HFFc6 (cell line): Measurements from ENCODE around the gene PLCL2. TPM values are rescaled to one million over a fixed set of nuclear protein-coding genes. Genes with fewer than 3 reads are reported as not detected.
A peak's percentile ranks its signal among the peaks of the same experiment; 100 is the strongest.
"Not testable (repeated sequence)": the region's sequence is repeated elsewhere in the genome, so short reads cannot be mapped to it uniquely, and the experiment has no call there.

Experiments
- DNase-seq: peaks from one replicate; pipeline ENCODE4 v3.0.0-alpha.2; 2018
- H3K27ac Mint-ChIP-seq: 2 replicates; pipeline ENCODE4 v1.8.0; 2020; ENCODE audit warnings: mild to moderate bottlenecking, mixed read lengths
- H3K27me3 Mint-ChIP-seq: 2 replicates; pipeline ENCODE4 v1.8.0; 2021; ENCODE audit warnings: mild to moderate bottlenecking, moderate library complexity, mixed read lengths; ENCODE audit not compliant: insufficient read depth
- H3K36me3 Mint-ChIP-seq: 2 replicates; pipeline ENCODE4 v1.8.0; 2021; ENCODE audit warnings: low read depth, mixed read lengths
- H3K4me1 Mint-ChIP-seq: 2 replicates; pipeline ENCODE4 v1.8.0; 2020; ENCODE audit warnings: low read depth, mixed read lengths
- H3K4me3 Mint-ChIP-seq: 2 replicates; pipeline ENCODE4 v1.8.0; 2020; ENCODE audit warnings: mild to moderate bottlenecking, moderate library complexity, mixed read lengths
- H3K9me3 Mint-ChIP-seq: 2 replicates; pipeline ENCODE4 v1.8.0; 2020; ENCODE audit warnings: mild to moderate bottlenecking, mixed read lengths
- total RNA-seq, 6 experiments: library from RNA; stranded (reverse); fragmentation: NEBNext Ultra II Directional; extraction: Animal tissue kit (Norgen Biotek cat#: 25700); gene quantifications; 2 replicates in 1 of 6; 3 replicates in 5 of 6; pipeline ENCODE4 v1.2.3, GENCODE V29; 2021
- TF ChIP-seq, protein P1 (sequence below): fragments of 200-600 bp; sonication (generic); IDR thresholded peaks from 2 replicates; pipeline ENCODE4 v1.5.0; 2021; ENCODE audit warnings: antibody characterized with exemption, mild to moderate bottlenecking

Gene PLCL2
- total RNA-seq, 6 experiments from 2014 or later: 3.9 to 6.4 (median 5.7) TPM

DNA sequence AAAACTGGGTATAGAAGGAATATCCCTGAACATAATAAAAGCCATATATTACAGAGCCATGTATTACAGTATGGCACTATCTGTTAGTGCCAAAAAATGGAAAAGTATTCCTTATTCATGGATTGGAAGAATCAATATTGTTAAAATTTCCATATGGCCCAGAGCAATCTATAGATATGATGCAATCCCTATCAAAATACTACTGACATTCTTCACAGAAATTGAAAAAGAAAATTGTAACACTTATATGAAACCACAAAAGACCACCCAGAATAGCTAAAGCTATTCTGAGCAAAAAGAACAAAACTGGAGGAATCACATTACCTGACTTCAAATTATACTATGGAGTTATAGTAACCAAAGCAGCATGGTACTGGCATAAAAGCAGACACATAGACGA is 218.8 kb downstream of the PLCL2 start:
- Mint-ChIP-seq H3K4me1 (no peaks in the 10 kb centered on the region), H3K27me3 (no peaks in the 10 kb centered on the region), H3K36me3 (no peaks in the 10 kb centered on the region), H3K4me3 (no peak overlapping the region), H3K27ac (no peak overlapping the region), H3K9me3 (no peaks in the 10 kb centered on the region)
- TF ChIP-seq, protein P1, sequence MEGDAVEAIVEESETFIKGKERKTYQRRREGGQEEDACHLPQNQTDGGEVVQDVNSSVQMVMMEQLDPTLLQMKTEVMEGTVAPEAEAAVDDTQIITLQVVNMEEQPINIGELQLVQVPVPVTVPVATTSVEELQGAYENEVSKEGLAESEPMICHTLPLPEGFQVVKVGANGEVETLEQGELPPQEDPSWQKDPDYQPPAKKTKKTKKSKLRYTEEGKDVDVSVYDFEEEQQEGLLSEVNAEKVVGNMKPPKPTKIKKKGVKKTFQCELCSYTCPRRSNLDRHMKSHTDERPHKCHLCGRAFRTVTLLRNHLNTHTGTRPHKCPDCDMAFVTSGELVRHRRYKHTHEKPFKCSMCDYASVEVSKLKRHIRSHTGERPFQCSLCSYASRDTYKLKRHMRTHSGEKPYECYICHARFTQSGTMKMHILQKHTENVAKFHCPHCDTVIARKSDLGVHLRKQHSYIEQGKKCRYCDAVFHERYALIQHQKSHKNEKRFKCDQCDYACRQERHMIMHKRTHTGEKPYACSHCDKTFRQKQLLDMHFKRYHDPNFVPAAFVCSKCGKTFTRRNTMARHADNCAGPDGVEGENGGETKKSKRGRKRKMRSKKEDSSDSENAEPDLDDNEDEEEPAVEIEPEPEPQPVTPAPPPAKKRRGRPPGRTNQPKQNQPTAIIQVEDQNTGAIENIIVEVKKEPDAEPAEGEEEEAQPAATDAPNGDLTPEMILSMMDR: no peak
- DNase-seq: no peak

GRCh38 chr3:17106801-17107200 is 222.0 kb downstream of the PLCL2 start:
- H3K4me3 Mint-ChIP-seq, H3K36me3 Mint-ChIP-seq, DNase-seq, H3K9me3 Mint-ChIP-seq, H3K27me3 Mint-ChIP-seq, H3K4me1 Mint-ChIP-seq, H3K27ac Mint-ChIP-seq: not testable (repeated sequence)

DNA sequence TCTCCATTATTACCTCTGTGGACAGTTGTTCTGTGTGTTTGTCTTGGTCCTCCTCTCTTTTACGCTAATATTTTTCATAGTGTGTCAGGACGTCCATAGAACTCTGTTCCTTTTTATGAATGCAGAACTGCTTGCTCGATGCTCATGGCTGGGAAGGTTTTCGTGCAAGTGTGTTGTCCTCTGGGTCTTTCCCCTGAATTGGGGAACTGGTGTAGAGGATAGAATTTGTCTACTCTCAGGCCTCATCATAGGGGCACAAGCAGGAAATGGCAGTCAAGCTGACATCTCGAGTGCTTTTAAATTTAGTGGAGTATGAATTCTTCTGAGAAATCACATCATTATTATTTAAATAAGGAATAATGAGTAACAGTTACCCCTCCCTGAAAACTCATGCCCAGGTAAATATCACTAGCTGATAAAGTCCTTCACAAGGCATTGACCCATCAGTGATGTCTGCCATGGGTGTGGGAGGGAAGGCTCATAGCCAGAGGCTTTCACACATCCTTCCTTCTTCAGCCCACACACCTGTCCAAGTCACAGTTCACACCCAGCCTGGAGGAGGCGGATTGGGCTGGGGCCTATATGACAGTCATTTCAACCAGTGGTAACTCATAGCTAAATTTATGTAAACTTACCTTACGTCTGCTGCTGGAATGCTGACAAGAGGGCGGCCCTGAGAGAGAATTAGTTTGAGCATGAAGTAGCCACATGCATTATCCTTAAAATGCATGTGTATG is 226.1 kb downstream of the PLCL2 start:
- Mint-ChIP-seq H3K4me3 (no peak overlapping the region), H3K4me1 (peaks cover 10% of the 10 kb centered on the region), H3K27ac (no peak overlapping the region), H3K36me3 (no peaks in the 10 kb centered on the region), H3K9me3 (no peaks in the 10 kb centered on the region), H3K27me3 (no peaks in the 10 kb centered on the region; the same call in 1 of the 2 replicates)
- no peak for DNase-seq
- TF ChIP-seq, protein P1: no peak

DNA sequence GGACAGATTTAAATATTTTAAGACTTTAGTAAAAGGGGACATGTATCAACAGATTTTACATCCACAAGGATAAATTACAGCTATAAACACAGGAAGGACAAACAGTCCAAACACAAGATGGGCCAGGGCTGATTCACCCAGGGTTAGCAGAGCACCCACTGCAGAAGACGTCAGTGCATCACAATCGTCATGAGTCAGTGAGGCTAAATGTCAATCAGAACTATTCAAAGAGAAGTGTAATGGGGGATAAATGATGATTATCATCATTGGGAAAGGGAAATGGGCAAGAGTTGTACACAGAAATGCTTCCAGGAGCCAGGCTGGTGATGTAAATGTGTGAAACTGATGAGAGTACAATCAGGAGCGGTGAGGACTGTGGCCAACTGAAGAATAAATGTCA is 226.8 kb downstream of the PLCL2 start:
- no peaks in the 10 kb centered on the region; the same call in 1 of the 2 replicates for H3K27me3 Mint-ChIP-seq
- H3K4me3 Mint-ChIP-seq: no peak overlapping the region
- H3K9me3 Mint-ChIP-seq: no peaks in the 10 kb centered on the region
- H3K36me3 Mint-ChIP-seq: no peaks in the 10 kb centered on the region
- TF ChIP-seq, protein P1: no peak
- H3K27ac Mint-ChIP-seq: no peak overlapping the region
- peaks cover 10% of the 10 kb centered on the region for H3K4me1 Mint-ChIP-seq
- peak; percentile 32 for DNase-seq

GRCh38 chr3:17115186-17115585 is 230.4 kb downstream of the PLCL2 start:
- peaks cover 10% of the 10 kb centered on the region for H3K4me1 Mint-ChIP-seq
- no peak overlapping the region for H3K4me3 Mint-ChIP-seq
- DNase-seq: no peak
- TF ChIP-seq, protein P1: no peak
- no peak overlapping the region for H3K27ac Mint-ChIP-seq
- H3K9me3 Mint-ChIP-seq: no peaks in the 10 kb centered on the region
- H3K36me3 Mint-ChIP-seq: no peaks in the 10 kb centered on the region
- H3K27me3 Mint-ChIP-seq: peaks cover 2% of the 10 kb centered on the region; the same call in 1 of the 2 replicates

GRCh38 chr3:17116007-17116600 is 231.3 kb downstream of the PLCL2 start:
- TF ChIP-seq, protein P1: no peak
- H3K4me1 Mint-ChIP-seq: peaks cover 9% of the 10 kb centered on the region
- H3K4me3 Mint-ChIP-seq: no peak overlapping the region
- no peak overlapping the region for H3K27ac Mint-ChIP-seq
- H3K36me3 Mint-ChIP-seq: no peaks in the 10 kb centered on the region
- peaks cover 2% of the 10 kb centered on the region; the same call in 1 of the 2 replicates for H3K27me3 Mint-ChIP-seq
- no peaks in the 10 kb centered on the region for H3K9me3 Mint-ChIP-seq
- DNase-seq: no peak
